ENCODE results near the gene MYH8.

Gene MYH8

DNA sequence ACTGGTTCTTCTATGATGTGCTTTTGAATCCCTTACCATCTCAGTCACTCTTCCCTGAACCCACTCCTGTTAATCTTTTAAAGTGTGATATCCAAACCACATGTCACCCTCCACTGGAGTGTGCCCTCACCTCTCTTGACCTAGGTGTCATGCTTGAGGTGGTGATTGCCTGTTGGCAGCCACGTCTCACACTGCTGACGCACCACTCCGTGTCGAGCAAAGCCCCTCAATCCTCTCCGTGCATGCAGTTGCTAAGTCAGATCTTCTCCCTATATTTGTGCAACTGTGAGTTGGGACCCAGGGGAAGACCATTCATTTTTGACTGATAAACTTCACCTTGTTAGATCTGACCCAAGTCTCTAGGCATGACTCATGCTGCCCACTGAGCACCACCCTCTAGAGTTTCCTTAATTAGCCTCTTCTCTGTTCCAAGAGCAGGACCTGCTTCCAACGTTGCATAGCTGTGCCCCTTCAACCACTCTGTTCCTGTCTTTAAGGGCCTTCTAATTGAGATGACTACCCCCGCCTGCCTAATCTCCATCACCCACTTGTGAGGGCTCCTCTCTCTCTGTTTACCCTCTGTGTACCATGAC, 51.6 kb downstream of the MYH8 start:
- in situ Hi-C loops (cut with HindIII; ENCODE audit: low sequenced_read_pairs), result no loop called here
- no peak overlapping the region for H3K4me3 ChIP-seq (ENCODE audit: low read depth, low read length)
- no peak for DNase-seq (ENCODE audit: low read depth)
- no peak for TF ChIP-seq CTCF (IDR thresholded peaks at IDR 0.05; ENCODE audit: low read depth, low read length, missing control alignments)

DNA sequence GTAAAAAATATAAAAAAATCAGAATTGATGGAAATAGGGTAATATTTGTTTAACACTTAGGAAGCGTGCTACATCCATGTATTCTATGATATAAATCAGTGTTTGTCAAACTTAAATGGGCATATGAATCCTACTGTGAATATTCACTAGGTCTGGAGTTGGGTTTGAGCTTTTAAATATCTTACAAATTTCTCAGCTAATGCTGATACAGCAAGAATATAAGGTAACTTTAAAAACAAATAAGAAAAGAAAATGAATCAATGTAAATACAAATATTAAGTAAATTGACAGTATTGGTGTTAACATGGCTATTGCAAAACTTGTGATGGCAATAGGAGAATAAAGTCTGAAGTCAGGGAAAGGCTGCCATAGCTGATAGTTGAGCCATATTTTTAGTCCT, 52.5 kb downstream of the MYH8 start:
- H3K4me3 ChIP-seq (ENCODE audit: low read depth, low read length), result no peak overlapping the region
- TF ChIP-seq CTCF (IDR thresholded peaks at IDR 0.05; ENCODE audit: low read depth, low read length, missing control alignments), result no peak
- in situ Hi-C loops (cut with HindIII; ENCODE audit: low sequenced_read_pairs), result no loop called here
- no peak for DNase-seq (ENCODE audit: low read depth)

DNA sequence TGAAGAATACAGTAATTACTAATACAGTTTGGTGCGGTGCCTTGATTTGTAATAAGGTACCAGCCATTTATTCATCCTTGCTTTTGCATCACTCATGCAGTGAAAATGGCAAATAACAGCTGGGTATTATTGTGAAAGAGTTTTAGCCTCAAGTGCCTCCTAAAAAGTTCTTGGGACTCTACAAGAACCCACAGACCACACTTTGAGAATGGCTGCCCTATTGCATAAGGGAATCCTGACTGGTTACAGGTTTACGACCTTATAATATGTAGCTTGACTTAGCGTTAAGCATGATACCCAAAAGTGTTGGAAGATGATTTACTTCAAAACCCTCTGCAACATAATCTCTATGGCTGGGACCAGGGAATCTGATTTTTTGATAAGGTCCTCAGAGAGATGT, 53.2 kb downstream of the MYH8 start:
- no peak overlapping the region for H3K4me3 ChIP-seq (ENCODE audit: low read depth, low read length)
- in situ Hi-C loops (cut with HindIII; ENCODE audit: low sequenced_read_pairs), result no loop called here
- no peak for TF ChIP-seq CTCF (IDR thresholded peaks at IDR 0.05; ENCODE audit: low read depth, low read length, missing control alignments)
- DNase-seq (ENCODE audit: low read depth), result no peak

DNA sequence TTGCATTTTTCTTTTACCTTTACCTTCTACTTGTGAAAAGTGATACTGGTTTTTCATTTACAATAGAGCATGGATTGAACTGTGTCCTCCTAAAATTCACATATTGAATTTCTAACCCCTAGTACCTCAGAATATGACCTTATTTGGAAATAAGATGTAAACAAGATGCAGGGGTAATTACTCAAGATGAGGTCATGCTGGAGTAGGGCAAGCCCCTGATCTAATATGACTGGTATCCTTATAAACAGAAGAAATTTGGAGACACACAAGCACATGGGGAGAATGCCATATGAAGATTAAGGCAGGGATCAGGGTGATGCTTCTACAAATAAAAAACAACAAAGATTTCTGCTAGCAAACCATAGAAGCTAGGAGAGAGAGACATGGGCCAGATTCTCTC, 61.2 kb downstream of the MYH8 start:
- TF ChIP-seq CTCF (IDR thresholded peaks at IDR 0.05; ENCODE audit: low read depth, low read length, missing control alignments), result no peak
- in situ Hi-C loops (cut with HindIII; ENCODE audit: low sequenced_read_pairs), result no loop called here
- H3K4me3 ChIP-seq (ENCODE audit: low read depth, low read length), result no peak overlapping the region
- DNase-seq (ENCODE audit: low read depth), result no peak

DNA sequence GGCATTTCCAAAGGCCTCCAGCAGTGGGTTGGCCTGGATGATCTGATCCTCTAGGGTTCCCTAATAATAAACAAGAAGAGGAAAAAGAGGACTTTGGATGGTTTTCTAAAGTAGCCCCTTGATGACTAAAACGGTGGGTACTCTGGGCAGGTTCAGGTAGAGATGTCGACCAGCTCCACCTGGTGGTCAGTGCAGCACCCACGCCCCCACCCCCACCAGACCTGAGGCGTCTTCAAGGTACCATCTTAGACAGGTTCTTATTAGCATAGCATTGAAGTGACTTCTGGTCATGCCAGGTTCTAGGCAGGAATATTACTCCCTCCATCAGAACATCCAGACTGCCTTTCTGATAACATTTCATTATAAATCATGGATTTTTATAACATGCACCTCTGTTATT, 64.0 kb downstream of the MYH8 start:
- peak; percentile 29 for TF ChIP-seq CTCF (IDR thresholded peaks at IDR 0.05; ENCODE audit: low read depth, low read length, missing control alignments)
- in situ Hi-C loops (cut with HindIII; ENCODE audit: low sequenced_read_pairs), result no loop called here
- no peak for DNase-seq (ENCODE audit: low read depth)
- no peak overlapping the region for H3K4me3 ChIP-seq (ENCODE audit: low read depth, low read length)

DNA sequence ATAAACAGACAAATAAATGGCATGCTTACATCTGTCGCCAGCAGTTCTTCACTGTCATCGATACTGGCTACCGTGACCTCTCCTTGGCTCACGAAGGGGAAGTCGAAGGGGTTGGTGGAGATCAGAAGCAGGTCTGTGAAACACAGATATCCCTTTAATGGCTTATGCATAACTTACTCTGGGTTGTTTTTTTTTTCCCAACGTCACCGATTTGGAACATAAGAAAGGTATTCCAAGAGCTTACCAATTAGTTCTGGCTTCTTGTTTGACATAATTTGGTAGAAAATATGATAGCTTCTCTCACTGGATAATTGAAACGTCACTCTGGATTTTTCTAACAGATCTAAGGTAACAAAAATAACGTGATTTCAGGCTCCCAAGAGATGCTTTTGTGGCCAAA, 67.1 kb downstream of the MYH8 start:
- TF ChIP-seq CTCF (IDR thresholded peaks at IDR 0.05; ENCODE audit: low read depth, low read length, missing control alignments), result no peak
- in situ Hi-C loops (cut with HindIII; ENCODE audit: low sequenced_read_pairs), result no loop called here
- DNase-seq (ENCODE audit: low read depth), result no peak
- no peak overlapping the region for H3K4me3 ChIP-seq (ENCODE audit: low read depth, low read length)

- in situ Hi-C loops (cut with HindIII; ENCODE audit: low sequenced_read_pairs), result no loop called here
These were observed 68.9 kb downstream of the MYH8 start for GRCh38 chr17:10352893-10353292.

More at GRCh38 chr17:10352893-10353292, 68.9 kb downstream of the MYH8 start:
- no peak overlapping the region for H3K4me3 ChIP-seq (ENCODE audit: low read depth, low read length)
- no peak for TF ChIP-seq CTCF (IDR thresholded peaks at IDR 0.05; ENCODE audit: low read depth, low read length, missing control alignments)
- DNase-seq (ENCODE audit: low read depth), result no peak
